GM21737 (cell line): ENCODE data around the gene TMEM273.

Source experiments
- ATAC-seq: cut with Tn5 transposase; IDR thresholded peaks from one replicate; pipeline ENCODE4 v1.9.1; 2021; ENCODE audit warnings: mild to moderate bottlenecking, moderate library complexity; ENCODE audit not compliant: unreplicated experiment

The TMEM273 gene

DNA sequence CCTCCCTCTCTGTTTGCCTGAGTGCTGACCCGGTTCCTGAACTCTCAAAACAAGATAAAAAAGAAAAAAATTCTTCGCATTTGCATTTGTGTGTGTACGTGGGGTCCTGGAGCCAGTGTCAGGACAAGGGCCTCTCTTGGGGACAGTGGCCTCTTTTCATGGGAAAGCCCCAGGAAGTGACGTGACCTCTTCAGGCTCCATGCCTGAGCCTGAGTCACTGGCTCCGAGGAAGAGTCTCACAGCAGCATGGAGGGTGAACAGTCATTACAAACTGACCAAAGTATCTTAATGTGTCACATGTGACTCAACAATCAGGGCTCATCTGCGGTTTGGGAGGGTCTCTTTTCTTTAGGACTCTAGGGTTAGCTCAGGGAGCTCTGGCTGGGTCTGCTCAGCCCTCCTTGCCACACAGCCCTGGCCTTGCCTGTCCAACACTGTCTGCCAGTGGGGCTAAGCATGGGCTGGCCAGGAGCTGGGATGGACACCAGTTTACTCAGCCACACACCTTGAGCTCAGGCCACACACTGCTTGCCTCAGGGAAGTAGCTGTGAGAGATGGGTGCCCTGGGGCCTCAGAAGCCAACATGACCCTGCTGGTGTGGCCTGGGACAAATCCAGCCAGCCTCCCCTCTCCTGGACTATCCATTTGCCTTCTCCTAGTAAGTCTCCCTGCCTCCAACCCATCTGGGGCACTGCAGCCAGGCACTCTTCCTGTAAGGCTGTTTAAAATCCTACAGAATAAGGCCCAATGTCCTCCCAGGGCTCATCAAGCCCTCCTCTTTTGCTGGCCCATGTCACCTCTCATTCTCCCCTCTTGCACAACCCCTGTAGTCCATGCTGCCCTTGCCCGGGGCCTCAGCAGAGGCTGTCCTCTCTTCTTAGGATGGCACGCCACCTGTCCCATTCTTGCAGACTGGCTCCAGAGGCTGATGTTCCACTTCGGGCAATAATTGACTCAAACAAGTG is 10.5 kb downstream of the TMEM273 start:
- ATAC-seq: peak; percentile 71

DNA sequence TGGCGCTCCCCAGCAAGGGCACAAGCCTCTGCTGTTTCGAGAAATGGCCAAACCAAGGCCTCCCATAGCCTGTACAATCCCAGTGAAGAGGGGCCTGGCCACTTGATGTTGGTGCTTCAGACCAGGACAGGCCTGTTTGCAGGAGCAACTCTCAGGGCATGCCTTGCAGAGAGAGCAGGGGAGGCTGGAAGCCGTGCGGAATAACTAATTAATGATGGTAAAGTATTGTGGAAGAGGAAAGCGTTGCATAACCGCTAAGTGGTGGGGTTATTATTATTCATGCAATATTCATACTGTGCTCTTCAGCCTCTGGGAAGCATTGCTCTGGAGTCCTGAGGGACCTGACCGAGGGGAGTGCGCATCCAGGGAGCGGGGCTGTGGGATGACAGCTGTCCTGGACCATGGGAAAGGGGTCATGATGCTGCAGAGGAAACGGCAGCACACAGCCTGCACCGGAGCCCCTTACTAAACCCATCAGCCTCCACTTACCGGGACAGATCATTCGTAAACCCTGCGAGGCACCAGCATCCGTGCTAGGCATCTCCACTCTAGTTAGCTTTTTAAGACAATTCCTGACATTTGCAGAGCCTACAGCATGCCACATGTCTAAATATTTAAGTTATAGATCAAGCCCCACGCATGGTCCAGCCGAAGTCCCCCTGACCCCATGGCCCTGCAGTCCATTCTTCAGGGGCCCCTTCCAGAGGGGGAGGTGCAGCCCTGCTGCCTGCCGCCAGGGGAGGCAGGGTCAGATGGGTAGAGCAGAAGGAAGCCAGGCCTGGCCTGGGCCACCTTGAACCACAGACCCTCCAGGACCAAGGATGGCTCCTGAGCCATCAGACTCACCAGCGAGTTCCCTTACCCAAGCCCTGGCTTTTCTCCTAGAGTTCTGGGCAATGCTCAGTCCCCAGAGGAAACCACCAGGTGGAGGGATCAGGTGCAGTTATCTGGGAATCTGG is 11.6 kb downstream of the TMEM273 start:
- no peak for ATAC-seq

DNA sequence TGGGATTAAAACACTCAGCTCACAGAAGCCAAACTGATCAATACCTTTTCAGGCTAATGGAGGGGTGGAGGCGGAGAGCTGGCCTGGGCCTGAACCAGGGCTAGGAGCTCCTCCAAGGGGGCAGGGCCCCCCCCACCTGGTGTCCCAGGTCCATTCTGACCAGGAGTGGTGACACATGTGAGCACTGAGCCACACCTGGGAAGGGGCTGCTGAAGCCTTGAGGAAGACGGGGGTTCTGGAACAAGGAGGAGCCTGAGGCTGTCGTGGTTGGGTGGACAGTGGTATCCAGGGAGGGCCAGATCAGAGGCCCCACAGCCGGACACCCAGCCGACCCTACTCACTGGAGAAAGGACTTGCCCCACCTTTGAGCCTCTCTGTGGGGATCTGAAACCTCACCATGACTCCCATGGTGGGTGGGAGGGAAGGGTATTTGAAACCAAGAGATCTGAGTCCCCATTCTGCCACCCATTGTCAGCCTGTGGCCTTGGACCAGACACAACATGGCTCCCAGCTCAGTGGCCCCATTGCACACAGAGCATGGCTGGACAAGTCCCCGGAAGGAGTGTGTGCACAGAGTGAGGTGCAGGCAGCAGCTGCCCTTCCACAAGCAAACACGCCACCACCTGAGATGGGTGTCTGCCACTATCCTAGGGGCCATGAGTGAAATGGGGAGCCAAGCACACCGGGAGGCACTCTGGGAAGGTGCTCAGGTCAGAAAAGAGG is 12.4 kb downstream of the TMEM273 start:
- no peak for ATAC-seq

- ATAC-seq: no peak
Measured at GRCh38 chr10:49174926-49175500, 13.2 kb downstream of the TMEM273 start.

GRCh38 chr10:49174261-49174925 is 13.8 kb downstream of the TMEM273 start:
- ATAC-seq: no peak

DNA sequence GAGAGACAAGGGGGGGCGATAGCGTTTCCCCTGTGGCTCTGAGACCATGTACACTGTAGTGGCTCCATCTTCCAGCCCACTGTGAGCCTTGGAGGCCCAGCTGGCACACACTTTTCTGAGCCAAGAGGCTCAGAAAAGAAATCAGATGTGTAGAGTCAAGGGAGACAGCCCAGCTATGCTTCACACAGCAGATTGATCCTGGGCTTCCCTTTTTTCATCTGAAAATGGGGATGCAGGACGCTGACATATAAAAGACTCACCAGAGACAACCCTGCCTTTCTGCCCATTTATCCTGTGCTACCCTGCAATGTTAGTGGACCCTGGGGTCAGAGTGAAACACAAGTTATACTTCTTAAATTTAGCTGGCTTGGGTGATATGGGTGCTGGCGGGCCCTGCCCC is 14.3 kb downstream of the TMEM273 start:
- ATAC-seq: no peak

- ATAC-seq: no peak
Measured at GRCh38 chr10:49173201-49173772, 14.9 kb downstream of the TMEM273 start.

DNA sequence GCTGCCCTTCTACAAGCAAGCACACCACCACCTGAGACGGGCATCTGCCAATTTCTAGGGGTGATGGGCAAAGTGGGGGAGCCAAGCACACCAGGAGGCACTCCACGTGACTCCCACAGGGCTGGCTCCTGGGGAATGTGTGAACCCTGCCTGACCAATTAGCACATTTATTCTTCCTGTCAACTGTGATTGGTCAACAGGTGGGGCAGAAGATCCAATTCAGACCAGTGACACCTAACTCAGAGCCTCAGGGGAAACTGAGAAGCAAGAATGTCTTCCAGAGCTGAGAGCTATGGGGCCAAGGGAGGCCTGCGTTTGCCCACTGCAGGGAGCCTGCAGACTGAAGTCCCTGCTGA is 15.4 kb downstream of the TMEM273 start:
- ATAC-seq: no peak

DNA sequence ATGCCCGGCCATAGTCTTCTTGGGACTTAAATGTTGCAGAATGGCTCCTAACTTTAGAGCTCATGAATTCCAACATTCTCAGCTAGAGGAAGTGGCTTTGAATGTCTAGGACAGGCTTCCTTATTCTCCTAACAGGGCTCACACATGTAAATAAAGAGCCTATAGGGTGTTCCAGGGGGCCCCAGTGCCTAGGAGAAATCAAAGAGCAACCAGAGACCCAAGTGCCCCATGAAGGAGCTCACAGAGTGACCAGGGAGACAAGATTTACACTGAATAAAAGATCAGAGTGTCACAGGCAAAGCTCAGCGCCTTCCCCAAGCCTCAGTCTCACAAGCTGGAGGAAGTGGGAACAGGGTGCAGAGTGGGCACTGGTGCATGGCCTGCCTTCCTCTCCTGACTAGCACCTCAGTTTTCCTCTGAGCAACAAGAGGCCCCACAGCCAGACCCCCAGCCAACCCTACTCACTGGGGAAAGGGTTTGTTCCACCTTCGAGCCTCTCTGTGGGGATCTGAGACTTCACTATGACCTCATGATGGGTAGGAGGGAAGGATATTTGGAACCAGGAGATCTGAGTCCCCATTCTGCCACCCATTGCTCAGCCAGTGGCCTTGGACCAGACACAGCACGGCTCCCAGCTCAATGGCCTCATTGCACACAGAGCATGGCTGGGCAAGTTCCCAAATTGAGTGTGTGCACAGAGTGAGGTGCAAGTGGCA is 16.0 kb downstream of the TMEM273 start:
- ATAC-seq: no peak

DNA sequence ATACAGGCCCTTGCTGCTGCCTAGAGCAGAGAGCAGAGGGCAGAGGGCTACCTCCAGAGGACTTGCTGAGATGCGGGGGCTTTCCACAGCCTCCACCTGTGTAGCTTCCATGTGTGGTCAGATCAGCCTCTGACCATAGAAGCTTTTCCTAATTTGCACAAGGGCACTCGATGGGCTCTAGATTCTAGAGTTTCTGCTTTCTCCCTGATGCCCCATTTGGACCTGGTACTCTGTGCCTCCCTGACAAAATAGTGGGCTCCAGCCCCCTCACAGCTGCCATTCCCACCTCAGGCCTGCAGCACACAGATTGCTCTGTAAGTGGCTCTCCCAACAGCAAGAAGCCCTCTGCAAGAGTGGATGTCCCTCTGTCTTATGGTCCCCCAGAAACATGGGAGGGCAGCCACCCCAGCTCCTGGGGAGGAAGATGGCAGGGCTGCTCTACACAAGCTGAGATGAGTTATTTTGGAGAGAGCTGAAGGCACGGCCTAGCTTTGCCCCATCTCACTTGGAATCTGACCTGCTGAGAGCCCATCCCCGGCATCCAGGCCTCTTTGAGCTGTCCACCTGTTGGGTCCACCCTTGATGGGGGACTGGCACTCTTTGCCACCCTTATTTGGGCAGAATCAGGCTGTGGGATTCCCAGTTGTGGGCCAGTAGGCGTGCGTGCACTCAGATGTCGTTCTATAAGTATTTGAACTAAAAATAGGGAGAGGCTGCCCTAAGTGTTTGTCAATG is 16.7 kb downstream of the TMEM273 start:
- no peak for ATAC-seq

GRCh38 chr10:49170632-49171325 is 17.4 kb downstream of the TMEM273 start:
- no peak for ATAC-seq

DNA sequence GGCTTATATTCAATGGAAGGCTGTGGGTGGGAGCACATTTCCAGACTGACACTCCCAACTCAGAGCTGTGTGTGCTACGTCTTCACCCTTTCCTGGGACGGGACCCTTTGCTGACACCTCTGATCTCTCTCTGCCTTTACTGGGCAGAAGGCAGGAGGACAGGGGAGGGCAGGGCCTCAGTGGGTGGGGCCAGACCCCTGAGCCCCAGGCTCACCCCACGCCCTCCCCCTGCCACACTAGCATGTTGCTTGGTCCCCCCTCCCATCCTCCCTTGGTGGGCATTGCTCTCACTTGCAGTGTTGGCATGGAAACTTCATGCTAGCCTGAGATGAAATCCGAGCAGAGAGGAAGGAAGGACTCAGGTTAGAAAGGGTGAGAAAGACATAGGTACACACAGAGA is 18.4 kb downstream of the TMEM273 start:
- no peak for ATAC-seq

- ATAC-seq: no peak
Measured at GRCh38 chr10:49168831-49169500, 19.2 kb downstream of the TMEM273 start.

- ATAC-seq: no peak
Measured at GRCh38 chr10:49168171-49168540, 20.0 kb downstream of the TMEM273 start.

DNA sequence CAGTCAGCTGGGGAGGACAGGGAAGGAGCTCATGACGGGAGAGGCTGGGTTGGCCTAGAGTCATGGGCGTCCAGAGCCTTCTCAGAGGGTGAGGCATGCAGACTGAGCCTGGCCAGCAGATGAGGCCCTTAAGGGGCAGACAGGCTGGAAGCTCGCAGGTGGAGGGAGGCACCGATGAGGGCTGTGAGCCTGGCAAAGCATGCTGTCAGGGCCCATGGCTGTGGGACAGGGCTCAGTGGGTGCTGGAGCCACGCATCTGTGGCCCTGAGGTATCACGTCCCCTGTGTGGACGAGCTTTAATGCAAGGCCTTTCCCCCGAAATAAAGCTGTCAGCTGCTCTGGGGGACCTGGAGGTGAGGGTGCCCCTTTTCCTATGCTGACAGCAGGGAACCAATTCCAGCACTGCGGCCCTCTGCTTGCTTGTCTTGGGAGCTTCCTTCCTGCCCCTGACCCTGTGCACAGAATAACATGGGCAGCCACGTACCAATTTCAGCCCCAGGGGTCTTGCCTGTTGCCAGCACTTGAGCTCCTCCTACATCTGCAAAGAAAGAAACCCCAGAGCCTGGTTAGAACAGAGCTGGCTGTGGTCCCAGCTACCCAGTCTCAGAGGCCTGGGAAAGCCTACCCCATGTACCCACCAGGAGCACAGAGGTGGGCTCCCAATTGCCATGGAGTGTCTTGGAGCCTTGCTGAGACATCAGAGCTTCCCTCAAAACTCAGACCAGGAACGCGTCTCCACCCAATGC is 20.6 kb downstream of the TMEM273 start:
- ATAC-seq: no peak

GRCh38 chr10:49166484-49167400 is 21.4 kb downstream of the TMEM273 start:
- no peak for ATAC-seq
